Head of caudate nucleus (tissue), 42 donors: ENCODE measurements around the gene ZNF417.
"Not testable (repeated sequence)": the region's sequence is repeated elsewhere in the genome, so short reads cannot be mapped to it uniquely, and the experiment has no call there.

Source experiments
- DNase-seq, 42 donors: peaks; one replicate each; pipeline versions ENCODE4 v3.0.0 to v3.0.0-alpha.2; 2020 to 2021; ENCODE audit warnings: mixed read lengths in 7 of 42
- intact Hi-C: fragments of 100-400 bp; cut with DNase I; formaldehyde crosslinking; loops from one replicate; pipeline ENCODE4 v1.15.0; 2022

ZNF417 gene

DNA sequence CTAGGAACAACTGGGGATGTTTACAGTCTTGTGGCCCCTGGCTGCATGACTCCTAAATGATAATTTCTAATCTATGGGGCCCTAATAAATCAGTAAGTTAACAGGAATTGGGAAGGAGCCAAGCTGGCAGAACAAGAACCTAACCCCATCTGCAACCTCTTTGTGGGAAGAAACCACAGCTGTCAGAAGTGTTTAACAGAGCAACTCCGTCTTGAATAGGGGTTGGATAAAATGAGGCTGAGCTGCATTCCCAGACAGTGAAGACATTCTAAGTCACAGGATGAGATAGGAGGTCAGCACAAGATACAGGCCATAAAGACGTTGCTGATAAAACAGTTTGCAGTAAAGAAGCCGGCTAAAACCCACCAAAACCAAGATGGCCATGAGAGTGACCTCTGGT, 25.7 kb downstream of the ZNF417 start:
- intact Hi-C loops, DNase-seq: not testable (repeated sequence)

DNA sequence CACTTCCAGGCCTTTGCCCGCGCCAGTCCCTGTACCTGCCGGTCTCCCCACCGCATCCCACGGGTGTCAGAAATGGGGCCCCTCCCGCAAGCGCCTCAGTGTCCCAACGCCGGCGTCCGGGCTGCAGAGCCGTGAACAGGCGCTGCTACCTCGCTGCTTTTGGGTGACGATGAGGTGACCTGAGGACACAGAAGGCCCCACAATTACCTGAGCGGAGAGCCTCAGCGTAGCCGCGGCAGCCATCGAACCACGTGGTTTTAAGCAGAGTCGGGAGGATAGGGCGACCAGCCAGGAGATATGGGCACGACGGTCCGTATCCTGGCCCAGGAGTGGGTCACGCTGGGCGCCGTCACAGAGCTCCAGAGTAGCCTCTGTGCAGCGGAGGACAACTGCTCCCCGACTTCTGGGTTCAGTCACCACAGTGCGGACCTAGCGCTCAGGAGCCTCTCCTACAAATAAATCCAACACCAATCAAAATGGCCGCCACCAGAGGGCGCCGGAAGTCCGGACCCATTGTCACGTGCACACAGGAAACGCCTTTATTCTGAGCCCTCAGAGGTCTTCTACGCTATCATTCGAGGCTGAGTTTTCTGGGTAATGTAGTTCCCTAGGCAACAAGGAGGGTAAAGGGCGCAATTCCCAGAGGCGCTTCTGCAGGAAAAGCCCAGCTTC, 27.7 kb downstream of the ZNF417 start, which contains the start of gene ZNF814:
Gene ZNF814, minus strand, starts transcription at position 478 of the 672 bp plus-strand sequence. Its CDS starts 235 bp downstream, at position 243.
- intact Hi-C loops = no loop called here
- peak; percentile 66 to 95 (median 88) for DNase-seq

DNA sequence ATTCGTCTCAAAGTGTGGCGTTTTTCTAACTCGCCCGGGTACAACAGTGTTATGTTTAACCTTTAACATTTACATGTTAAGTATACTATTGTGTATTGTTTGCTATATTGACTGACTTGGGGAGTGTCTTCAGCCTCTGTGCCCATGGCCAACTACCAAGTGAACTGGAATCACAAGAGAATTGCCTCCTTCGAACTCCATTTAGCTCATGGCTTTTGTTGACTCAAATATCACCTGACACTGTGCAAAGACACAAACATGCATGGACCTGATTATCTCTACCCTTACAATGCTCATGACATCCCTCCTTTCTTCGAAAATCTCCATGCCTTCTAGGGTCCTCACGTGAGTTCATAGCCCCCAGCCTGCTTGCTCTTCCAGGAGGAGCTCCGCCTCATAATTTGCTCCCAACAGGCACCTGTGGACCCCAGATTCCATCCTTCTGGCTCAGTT, 28.3 kb downstream of the ZNF417 start:
- intact Hi-C loops = no loop called here
- DNase-seq = no peak

- DNase-seq = no peak
- intact Hi-C loops = no loop called here
Measured at GRCh38 chr19:57887195-57887941, 29.0 kb downstream of the ZNF417 start.

DNA sequence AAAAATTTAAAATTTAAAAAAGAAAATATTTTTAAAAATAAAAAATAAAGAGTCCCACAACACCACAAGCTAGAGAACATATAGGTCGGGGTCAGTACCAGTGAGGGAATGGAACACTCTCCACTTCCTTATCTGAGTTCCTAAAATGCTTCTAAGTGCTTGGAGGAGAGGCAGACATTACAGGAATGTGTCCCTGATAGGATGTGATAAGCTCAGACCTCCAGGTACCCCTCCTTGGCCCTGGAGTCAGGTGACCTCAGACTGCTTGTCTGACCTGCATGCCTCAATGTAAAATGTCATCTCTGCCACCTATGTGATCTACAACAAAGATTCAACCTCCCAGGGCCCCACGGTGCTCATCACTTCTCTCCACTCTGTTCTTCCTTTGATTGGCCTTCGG, 30.3 kb downstream of the ZNF417 start:
- DNase-seq = no peak
- intact Hi-C loops = no loop called here

DNA sequence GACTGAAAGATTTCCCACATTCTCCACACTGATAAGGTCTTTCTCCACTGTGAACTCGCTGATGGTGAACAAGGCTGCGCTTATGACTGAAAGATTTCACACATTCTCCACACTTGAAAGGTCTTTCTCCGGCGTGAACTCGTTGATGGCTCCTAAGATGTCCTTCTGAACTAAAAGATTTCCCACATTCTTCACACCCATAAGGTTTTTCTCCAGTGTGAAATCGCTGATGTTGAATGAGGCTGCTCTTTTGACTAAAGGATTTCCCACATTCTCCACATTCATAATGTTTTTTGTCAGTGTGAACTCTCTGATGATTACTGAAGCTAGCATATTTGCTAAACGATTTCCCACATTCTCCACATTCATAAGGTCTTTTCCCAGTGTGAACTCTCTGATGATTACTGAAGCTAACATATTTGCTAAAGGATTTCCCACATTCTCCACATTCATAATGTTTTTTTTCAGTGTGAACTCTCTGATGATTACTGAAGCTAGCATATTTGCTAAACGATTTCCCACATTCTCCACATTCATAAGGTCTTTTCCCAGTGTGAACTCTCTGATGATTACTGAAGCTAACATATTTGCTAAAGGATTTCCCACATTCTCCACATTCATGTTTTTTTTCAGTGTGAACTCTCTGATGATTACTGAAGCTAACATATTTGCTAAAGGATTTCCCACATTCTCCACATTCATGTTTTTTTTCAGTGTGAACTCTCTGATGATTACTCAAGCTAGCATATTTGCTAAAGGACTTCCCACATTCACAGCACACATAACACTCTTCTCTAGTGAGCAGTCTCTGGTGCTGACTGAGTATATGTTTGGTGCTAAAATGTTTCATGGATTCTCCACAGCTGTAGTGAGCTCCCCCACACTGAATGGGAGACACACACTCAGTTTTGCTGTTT, 42.3 kb downstream of the ZNF417 start:
- intact Hi-C loops, DNase-seq: not testable (repeated sequence)

DNA sequence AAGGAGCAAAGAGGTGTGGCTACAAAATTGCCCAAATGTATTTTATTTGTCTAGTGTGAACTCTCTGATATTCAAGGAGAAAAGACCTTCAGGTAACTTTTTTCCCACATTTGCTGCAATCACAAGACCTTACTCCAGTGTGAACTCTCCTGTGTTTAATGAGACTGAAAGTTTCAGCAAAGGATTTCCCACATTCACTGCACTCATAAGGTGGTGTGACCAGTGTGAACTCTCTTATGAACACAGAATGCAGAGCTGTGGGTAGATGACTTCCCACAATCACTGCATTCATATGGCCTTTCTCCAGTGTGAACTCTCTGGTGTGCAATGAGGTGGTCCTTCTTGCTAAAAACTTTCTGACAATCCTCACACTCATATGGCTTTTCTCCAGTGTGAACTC, 43.9 kb downstream of the ZNF417 start:
- intact Hi-C loops = no loop called here
- no peak for DNase-seq

GRCh38 chr19:57870225-57870624, 46.2 kb downstream of the ZNF417 start:
- intact Hi-C loops = no loop called here
- DNase-seq = no peak

DNA sequence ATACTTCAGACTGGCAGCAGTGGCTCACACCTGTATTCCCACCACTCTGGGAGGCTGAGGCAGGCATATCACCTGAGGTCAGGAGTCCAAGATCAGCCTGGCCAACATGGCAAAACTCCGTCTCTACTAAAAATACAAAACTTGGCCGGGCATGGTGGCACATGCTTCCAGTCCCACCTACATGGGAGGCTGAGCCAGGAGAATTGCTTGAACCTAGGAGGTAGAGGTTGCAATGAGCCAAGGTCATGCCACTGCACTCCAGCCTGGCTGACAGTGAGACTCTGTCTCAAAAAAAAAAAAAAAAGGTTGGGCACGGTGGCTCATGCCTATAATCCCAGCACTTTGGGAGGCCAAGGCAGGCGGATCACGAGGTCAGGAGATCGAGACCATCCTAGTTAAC, 46.7 kb downstream of the ZNF417 start:
- intact Hi-C loops, DNase-seq: not testable (repeated sequence)

GRCh38 chr19:57867868-57868492, 48.4 kb downstream of the ZNF417 start:
- no peak for DNase-seq
- intact Hi-C loops = no loop called here
